Activated CD4-positive, alpha-beta T cell treated with anti-CD3 and anti-CD28 coated beads, Interleukin-2, amount 50 U/mL, for 16 hours (primary cell): ENCODE results near the gene UGDH.

Source experiments
- DNase-seq: peaks from one replicate; pipeline ENCODE4 v3.0.0-alpha.2; 2020

Gene UGDH

DNA sequence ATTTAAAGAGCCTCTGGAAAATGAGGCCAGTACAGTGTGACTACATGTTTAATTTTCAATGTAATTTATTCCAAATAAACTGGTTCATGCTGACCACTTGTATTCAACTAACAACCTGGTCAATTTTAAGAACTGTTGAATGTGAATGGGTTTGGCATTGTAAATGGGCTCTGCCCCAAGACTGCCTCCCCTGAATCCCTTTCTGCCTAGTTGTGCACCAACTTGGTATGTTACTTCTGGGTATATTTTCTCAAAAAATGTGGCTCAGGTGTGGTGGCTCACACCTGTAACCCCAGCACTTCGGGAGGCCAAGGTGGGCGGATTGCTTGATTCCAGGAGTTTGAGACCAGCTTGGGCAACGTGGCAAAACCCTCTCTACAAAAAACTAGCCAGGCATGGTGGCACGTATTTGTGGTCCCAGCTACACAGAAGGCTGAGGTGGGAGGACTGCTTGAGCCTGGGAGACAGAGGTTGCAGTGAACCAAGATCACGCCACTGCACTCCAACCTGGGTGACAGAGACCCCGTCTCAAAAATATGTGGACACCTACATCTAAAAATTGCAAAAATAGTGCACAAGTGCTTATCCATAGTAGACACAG lies 75.7 kb downstream of the UGDH start:
- no peak for DNase-seq

DNA sequence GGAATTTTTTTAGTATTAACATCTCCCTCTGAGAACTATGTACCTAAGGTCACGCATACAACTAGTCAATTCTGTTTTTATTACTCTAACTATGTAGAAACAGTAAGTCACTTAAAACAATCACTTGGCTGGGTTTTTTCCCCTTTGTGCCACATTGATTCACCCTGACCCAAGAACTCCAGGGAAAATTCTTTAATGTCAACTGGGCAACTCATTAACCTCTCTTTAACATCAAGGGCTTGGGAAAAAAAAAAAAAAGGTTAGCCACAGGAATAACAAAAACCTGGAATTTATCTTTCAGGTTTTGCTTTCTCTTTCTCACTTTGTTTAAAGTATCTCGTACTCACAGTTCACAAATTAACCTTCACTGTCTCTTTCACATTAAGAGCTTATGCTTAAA lies 76.6 kb downstream of the UGDH start:
- no peak for DNase-seq
